Stomach (tissue), 9 donors: ENCODE results near the gene EDEM3. TPM values are rescaled to one million over a fixed set of nuclear protein-coding genes. Genes with fewer than 3 reads are reported as not detected.

Source experiments
- DNase-seq, 2 donors: peaks; one replicate each; pipeline versions ENCODE4 v3.0.0 to v3.0.0-alpha.2; 2013 to 2019
- H3K27ac ChIP-seq, 5 donors: fragments of 200-600 bp in 4 of 5; sonication (generic) in 4 of 5; one replicate each; pipeline ENCODE4 v1.5.1; 2013 to 2019; ENCODE audit warnings: mild to moderate bottlenecking in 1 of 5, moderate library complexity in 1 of 5
- H3K27me3 ChIP-seq, 3 donors: fragments of 200-600 bp; sonication (generic); one replicate each; pipeline ENCODE4 v1.5.1; 2017 to 2019; ENCODE audit warnings: mixed run types in 1 of 3
- H3K36me3 ChIP-seq, 4 donors: fragments of 200-600 bp; sonication (generic); 1 replicate in 3 of 4; 2 replicates in 1 of 4; pipeline ENCODE4 v1.5.1; 2016 to 2019
- H3K4me1 ChIP-seq, 4 donors: fragments of 200-600 bp; sonication (generic); one replicate each; pipeline ENCODE4 v1.5.1; 2016 to 2019
- H3K4me3 ChIP-seq, 4 donors: fragments of 200-600 bp; sonication (generic) in 3 of 4; one replicate each; pipeline ENCODE4 v1.5.1; 2016 to 2019; ENCODE audit warnings: mild to moderate bottlenecking in 1 of 4
- H3K9me3 ChIP-seq, 4 donors: fragments of 200-600 bp; sonication (generic); one replicate each; pipeline ENCODE4 v1.5.1; 2016 to 2019
- EP300 ChIP-seq: sonication (generic); formaldehyde crosslinking; IDR thresholded peaks from one replicate; pipeline ENCODE4 v1.6.1; 2017; ENCODE audit warnings: antibody characterized with exemption
- POLR2A ChIP-seq, 4 donors: fragments of 450-650 bp; IDR thresholded peaks; one replicate each; pipeline ENCODE4 v1.6.1; 2016; ENCODE audit warnings: antibody characterized with exemption in 4 of 4, control low read depth in 2 of 4, mild to moderate bottlenecking in 1 of 4, moderate library complexity in 1 of 4
- POLR2AphosphoS5 ChIP-seq, 3 donors: sonication (generic); formaldehyde crosslinking; IDR thresholded peaks; one replicate each; pipeline ENCODE4 v1.6.1; 2016; ENCODE audit warnings: antibody characterized with exemption in 3 of 3
- WGBS, 5 donors: extraction: QIAGEN DNeasy Blood & Tissue Kit in 3 of 5; methylation state at CpG; one replicate each; pipeline versions ENCODE4 v1.1.5 to v1.1.7; 2013 to 2018; 5-methylcytosine and 5-hydroxymethylcytosine counted together
- intact Hi-C: fragments of 100-400 bp; cut with DNase I; formaldehyde crosslinking; loops from one replicate; pipeline ENCODE4 v1.15.1; 2023; ENCODE audit warnings: low total_unique reads
- polyA plus RNA-seq, 3 donors: library from polyadenylated mRNA; stranded (reverse); fragments of 200-250 nt; gene quantifications; one replicate each; pipeline ENCODE4 v1.2.3, GENCODE V29; 2013
- total RNA-seq, 5 donors: library from RNA; depleted of rRNA; stranded (reverse); fragments of >200 nt; gene quantifications; one replicate each; pipeline versions ENCODE4 v1.1.0 to v1.2.3, GENCODE V29; 2014 to 2016
- TF ChIP-seq, protein P1 (sequence below), 7 experiments: fragments of 450-650 bp in 4 of 7; fragments of 200-600 bp in 3 of 7; sonication (generic) in 3 of 7; IDR thresholded peaks; one replicate each; pipeline ENCODE4 v1.5.1; 2016 to 2019; ENCODE audit warnings: antibody characterized with exemption in 7 of 7, control low read depth in 2 of 7, mild to moderate bottlenecking in 1 of 7
- donor health status: healthy with polysubstance abuse.
- donor health status: Bipolar disorder and iron deficiency.
- donor health status: healthy.

Gene EDEM3
- total and polyA plus RNA-seq, 8 donors: 8.1 to 144 (median 24.9) TPM

DNA sequence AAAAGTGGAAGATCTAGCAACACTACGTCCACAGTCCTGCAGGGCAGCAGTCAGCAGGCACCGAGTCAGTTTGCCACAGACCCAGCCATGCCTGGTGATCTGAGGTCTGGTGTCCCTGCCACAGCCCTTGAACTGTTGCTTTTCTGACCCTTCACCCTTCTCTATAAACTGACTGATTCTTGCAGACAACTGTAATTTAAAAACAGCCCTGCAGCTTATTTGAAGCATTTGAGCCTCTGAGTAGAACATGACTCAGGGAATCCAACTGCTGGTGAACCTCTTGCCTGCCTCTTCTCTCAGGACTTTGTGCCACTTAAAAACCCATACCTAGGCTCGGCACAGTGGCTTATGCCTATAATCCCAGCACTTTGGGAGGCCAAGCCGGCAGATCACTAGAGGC is 107.2 kb downstream of the EDEM3 start:
- Histone ChIP-seq H3K36me3 (no peaks in the 10 kb centered on the region), H3K4me1 (peaks cover 0 to 22% (median 10%) of the 10 kb centered on the region in 4 donors), H3K27me3 (no peaks in the 10 kb centered on the region), H3K9me3 (peaks cover 0 to 5% (median 0%) of the 10 kb centered on the region in 4 donors), H3K4me3 (no peak overlapping the region), H3K27ac (no peak overlapping the region)
- intact Hi-C loops: no loop called here
- WGBS, 5 donors: 77 to 90% (median 81%) methylated on average over 4 of the region's 4 CpGs
- no peak for TF ChIP-seq POLR2A (IDR thresholded peaks at IDR 0.05)
- no peak for DNase-seq

DNA sequence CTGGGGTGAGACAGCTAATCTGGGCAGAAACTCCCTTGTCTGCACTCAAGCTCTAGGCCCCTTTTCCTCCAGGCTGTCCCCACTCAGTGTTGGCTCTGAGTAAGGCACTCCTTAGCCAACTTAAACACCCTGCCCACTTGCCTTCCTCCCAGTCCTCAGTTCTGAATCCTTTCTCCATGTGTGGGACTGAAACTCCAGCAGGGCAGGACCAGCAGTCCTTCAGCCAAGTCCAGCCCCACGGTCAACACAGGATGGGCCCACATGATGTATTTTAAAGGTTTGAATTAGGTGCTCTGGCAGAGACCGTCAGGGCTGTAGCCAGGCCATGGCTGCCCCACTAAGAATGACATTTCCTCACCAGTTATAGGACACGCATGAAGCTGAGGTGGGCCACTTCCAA is 107.8 kb downstream of the EDEM3 start:
- WGBS, 5 donors: 87 to 95% (median 91%) methylated on average over 3 of the region's 3 CpGs
- intact Hi-C loops: no loop called here

DNA sequence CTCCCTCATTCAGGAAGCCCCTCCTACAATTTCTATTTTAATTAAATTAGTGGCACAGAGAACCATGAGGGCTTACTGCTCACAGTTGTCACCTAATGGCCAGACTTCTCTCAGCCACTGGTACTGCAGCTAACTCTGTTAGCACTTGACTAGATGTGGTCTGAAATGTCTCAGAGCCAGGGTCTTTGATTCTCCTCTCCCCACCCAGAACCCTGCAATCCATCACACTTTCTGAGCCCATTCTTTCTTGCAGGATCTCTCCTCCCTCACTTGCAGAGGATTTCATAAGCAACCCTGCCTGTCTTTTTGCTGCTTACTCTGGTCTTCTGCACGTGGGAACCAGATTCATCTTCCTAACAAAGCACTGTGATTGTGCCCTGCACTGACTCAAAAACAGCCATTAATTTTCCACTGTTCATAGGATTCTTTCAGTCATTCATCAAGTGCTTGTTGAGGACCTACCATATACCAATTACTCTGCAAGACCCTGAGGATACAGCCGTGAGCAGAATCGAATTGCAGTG is 108.4 kb downstream of the EDEM3 start:
- no peaks in the 10 kb centered on the region for H3K9me3 ChIP-seq
- TF ChIP-seq POLR2A (IDR thresholded peaks at IDR 0.05) (no peak), POLR2AphosphoS5 (IDR thresholded peaks at IDR 0.05) (no peak), EP300 (no peak)
- TF ChIP-seq, protein P1, sequence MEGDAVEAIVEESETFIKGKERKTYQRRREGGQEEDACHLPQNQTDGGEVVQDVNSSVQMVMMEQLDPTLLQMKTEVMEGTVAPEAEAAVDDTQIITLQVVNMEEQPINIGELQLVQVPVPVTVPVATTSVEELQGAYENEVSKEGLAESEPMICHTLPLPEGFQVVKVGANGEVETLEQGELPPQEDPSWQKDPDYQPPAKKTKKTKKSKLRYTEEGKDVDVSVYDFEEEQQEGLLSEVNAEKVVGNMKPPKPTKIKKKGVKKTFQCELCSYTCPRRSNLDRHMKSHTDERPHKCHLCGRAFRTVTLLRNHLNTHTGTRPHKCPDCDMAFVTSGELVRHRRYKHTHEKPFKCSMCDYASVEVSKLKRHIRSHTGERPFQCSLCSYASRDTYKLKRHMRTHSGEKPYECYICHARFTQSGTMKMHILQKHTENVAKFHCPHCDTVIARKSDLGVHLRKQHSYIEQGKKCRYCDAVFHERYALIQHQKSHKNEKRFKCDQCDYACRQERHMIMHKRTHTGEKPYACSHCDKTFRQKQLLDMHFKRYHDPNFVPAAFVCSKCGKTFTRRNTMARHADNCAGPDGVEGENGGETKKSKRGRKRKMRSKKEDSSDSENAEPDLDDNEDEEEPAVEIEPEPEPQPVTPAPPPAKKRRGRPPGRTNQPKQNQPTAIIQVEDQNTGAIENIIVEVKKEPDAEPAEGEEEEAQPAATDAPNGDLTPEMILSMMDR (IDR thresholded peaks at IDR 0.05): no peak
- intact Hi-C loops: no loop called here

More for the DNA sequence above, 107.8 kb downstream of the EDEM3 start:
- Histone ChIP-seq H3K9me3 (no peaks in the 10 kb centered on the region), H3K27ac (no peak overlapping the region), H3K4me1 (peaks cover 0 to 22% (median 11%) of the 10 kb centered on the region in 4 donors), H3K36me3 (no peaks in the 10 kb centered on the region), H3K4me3 (no peak overlapping the region), H3K27me3 (no peaks in the 10 kb centered on the region)
- DNase-seq: no peak
- TF ChIP-seq POLR2A (IDR thresholded peaks at IDR 0.05) (no peak), EP300 (no peak), POLR2AphosphoS5 (IDR thresholded peaks at IDR 0.05) (no peak)
- TF ChIP-seq, protein P1 (IDR thresholded peaks at IDR 0.05): no peak

DNA sequence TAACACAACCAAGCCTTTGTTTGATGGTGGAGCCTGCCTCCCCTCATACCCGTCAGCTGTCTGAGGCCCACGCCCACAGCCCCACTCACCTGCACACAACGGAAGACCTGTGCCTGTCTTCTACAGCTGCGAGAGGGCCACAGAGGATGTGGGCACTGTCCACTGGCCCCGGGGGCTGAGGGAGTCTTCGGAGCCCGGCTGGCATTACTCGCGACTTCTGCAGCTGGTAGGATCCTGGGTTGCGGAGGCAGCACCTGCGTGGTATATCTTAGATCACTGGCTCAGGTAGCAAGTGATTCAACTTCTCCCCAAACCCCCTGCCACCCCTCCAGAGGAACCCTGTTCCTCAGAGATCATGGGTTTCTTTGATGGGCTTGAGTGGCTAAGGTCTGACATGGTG is 109.9 kb downstream of the EDEM3 start:
- H3K36me3 ChIP-seq: no peaks in the 10 kb centered on the region
- H3K9me3 ChIP-seq: no peaks in the 10 kb centered on the region
- H3K27me3 ChIP-seq: no peaks in the 10 kb centered on the region
- DNase-seq: no peak
- intact Hi-C loops: no loop called here
- no peak overlapping the region for H3K4me3 ChIP-seq
- 93 to 98% (median 96%) methylated on average over 9 to 11 of the region's 11 CpGs for WGBS, 5 donors
- H3K4me1 ChIP-seq: peaks cover 0 to 19% (median 15%) of the 10 kb centered on the region in 4 donors
- no peak overlapping the region for H3K27ac ChIP-seq
- TF ChIP-seq POLR2AphosphoS5 (IDR thresholded peaks at IDR 0.05) (no peak), POLR2A (IDR thresholded peaks at IDR 0.05) (no peak), EP300 (no peak)
- TF ChIP-seq, protein P1 (IDR thresholded peaks at IDR 0.05): no peak

More for the DNA sequence above, 108.4 kb downstream of the EDEM3 start:
- Histone ChIP-seq H3K36me3 (no peaks in the 10 kb centered on the region), H3K4me1 (peaks cover 0 to 22% (median 13%) of the 10 kb centered on the region in 4 donors), H3K4me3 (no peak overlapping the region), H3K27ac (no peak overlapping the region), H3K27me3 (no peaks in the 10 kb centered on the region)
- 83 to 94% (median 85%) methylated on average over 3 of the region's 3 CpGs for WGBS, 5 donors
- DNase-seq: no peak

DNA sequence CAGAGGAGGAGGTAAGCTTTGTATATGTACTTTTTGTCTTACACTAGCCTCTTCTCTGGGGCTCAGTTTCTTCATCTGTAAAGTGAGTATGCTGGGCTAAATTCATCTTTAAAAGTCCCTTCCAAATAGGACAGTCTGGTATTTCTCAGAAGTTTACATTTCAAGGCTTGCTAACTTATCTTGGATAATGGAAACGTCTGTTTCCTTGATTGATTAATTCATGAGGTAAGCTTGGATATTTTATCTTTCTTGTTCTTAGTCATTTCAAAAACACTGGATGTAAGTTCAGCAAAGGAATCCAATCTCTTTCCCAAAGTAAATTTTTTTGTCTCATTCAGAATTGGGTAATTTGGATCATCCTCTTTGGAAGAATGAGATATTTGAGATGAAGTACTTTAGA is 111.0 kb downstream of the EDEM3 start:
- DNase-seq: no peak
- 10 to 39% (median 24%) methylated on average over 1 of the region's 1 CpG for WGBS, 5 donors
- Histone ChIP-seq H3K4me3 (no peak overlapping the region), H3K4me1 (peaks cover 0 to 20% (median 10%) of the 10 kb centered on the region in 4 donors), H3K36me3 (no peaks in the 10 kb centered on the region), H3K27ac (no peak overlapping the region), H3K9me3 (no peaks in the 10 kb centered on the region), H3K27me3 (no peaks in the 10 kb centered on the region)
- intact Hi-C loops: no loop called here
- TF ChIP-seq POLR2A (IDR thresholded peaks at IDR 0.05) (no peak), EP300 (no peak), POLR2AphosphoS5 (IDR thresholded peaks at IDR 0.05) (no peak)
- TF ChIP-seq, protein P1 (IDR thresholded peaks at IDR 0.05): no peak
